Esophagus muscularis mucosa (tissue), 4 donors: Measurements from ENCODE around the gene DOCK11.

Experiments
- EP300 ChIP-seq: sonication (generic); formaldehyde crosslinking; IDR thresholded peaks from one replicate; pipeline ENCODE4 v1.6.1; 2017; ENCODE audit warnings: antibody characterized with exemption
- POLR2A ChIP-seq: fragments of 450-650 bp; IDR thresholded peaks from one replicate; pipeline ENCODE4 v1.6.1; 2017; ENCODE audit warnings: antibody characterized with exemption, moderate library complexity, mild to moderate bottlenecking, low read depth
- POLR2AphosphoS5 ChIP-seq, 2 donors: sonication (generic); formaldehyde crosslinking; IDR thresholded peaks; one replicate each; pipeline ENCODE4 v1.6.1; 2017; ENCODE audit warnings: antibody characterized with exemption in 2 of 2
- TF ChIP-seq, protein P1 (sequence below), 3 experiments: fragments of 200-600 bp in 2 of 3; fragments of 450-650 bp in 1 of 3; sonication (generic) in 2 of 3; IDR thresholded peaks; one replicate each; pipeline ENCODE4 v1.5.1; 2017 to 2019; ENCODE audit warnings: antibody characterized with exemption in 3 of 3, mild to moderate bottlenecking in 2 of 3, moderate library complexity in 1 of 3

DNA sequence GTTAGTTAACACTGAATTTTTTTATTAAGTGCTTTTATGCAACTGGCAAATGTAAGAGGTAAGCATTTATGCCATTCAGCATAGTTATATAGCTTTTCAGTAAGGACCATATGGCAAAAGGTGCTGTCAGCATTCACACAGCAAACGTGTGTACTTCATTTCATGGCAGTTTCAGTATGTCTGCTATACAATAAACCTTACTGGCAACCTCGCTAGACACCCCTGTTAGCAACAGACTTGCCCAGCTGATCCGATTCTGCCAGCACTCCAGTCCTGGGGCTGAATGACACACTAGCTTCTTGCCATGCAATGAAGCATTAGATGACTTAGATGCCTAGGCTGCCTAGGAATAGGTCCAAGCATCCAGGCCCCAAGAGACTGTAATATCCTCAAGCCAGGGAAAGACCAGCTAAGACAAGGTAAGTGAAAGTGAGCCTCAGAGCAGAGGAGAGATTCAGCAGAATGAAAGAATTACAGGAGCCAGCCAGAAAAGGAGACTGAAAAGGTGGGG is 47.3 kb upstream of the DOCK11 start:
- TF ChIP-seq, protein P1, sequence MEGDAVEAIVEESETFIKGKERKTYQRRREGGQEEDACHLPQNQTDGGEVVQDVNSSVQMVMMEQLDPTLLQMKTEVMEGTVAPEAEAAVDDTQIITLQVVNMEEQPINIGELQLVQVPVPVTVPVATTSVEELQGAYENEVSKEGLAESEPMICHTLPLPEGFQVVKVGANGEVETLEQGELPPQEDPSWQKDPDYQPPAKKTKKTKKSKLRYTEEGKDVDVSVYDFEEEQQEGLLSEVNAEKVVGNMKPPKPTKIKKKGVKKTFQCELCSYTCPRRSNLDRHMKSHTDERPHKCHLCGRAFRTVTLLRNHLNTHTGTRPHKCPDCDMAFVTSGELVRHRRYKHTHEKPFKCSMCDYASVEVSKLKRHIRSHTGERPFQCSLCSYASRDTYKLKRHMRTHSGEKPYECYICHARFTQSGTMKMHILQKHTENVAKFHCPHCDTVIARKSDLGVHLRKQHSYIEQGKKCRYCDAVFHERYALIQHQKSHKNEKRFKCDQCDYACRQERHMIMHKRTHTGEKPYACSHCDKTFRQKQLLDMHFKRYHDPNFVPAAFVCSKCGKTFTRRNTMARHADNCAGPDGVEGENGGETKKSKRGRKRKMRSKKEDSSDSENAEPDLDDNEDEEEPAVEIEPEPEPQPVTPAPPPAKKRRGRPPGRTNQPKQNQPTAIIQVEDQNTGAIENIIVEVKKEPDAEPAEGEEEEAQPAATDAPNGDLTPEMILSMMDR (IDR thresholded peaks at IDR 0.05) = no peak
- TF ChIP-seq POLR2AphosphoS5 (IDR thresholded peaks at IDR 0.05) (no peak), POLR2A (no peak), EP300 (no peak)
